Keratinocyte (primary cell): ENCODE measurements around the gene ACTR2. TPM values are rescaled to one million over a fixed set of nuclear protein-coding genes. Genes with fewer than 3 reads are reported as not detected.

Source experiments
- DNase-seq: peaks from one replicate; pipeline ENCODE4 v3.0.0-alpha.2; 2011; ENCODE audit warnings: low read depth, missing footprints, low spot score
- FAIRE-seq: peaks from 2 replicates; lab custom pipeline; 2011; peaks lifted over from hg19 to GRCh38; lab: Jason Lieb, UNC
- H2AFZ ChIP-seq: 2 replicates; pipeline ENCODE4 v1.6.0; 2012; ENCODE audit warnings: low read length, control low read depth, inconsistent platforms; ENCODE audit not compliant: control insufficient read depth
- H3K27ac ChIP-seq: 2 replicates; pipeline ENCODE4 v1.5.1; 2011; ENCODE audit warnings: low read length; ENCODE audit not compliant: control insufficient read depth, insufficient read depth
- H3K27me3 ChIP-seq: 3 replicates; pipeline ENCODE4 v1.6.0; 2011; ENCODE audit warnings: low read length; ENCODE audit not compliant: control insufficient read depth, insufficient read depth; ENCODE audit errors: extremely low read depth
- H3K36me3 ChIP-seq, 2 experiments: 2 replicates in 1 of 2; 3 replicates in 1 of 2; pipeline ENCODE4 v1.5.1; 2011; ENCODE audit warnings: low read length in 2 of 2, mild to moderate bottlenecking in 1 of 2; ENCODE audit not compliant: control insufficient read depth in 2 of 2, insufficient read depth in 2 of 2; ENCODE audit errors: extremely low read depth in 1 of 2
- H3K4me1 ChIP-seq: 3 replicates; pipeline ENCODE4 v1.5.1; 2011; ENCODE audit warnings: low read length; ENCODE audit not compliant: control insufficient read depth, insufficient read depth; ENCODE audit errors: extremely low read depth
- H3K4me2 ChIP-seq: 3 replicates; pipeline ENCODE4 v1.6.0; 2011; ENCODE audit warnings: low read depth, low read length; ENCODE audit not compliant: control insufficient read depth, insufficient read depth; ENCODE audit errors: extremely low read depth
- H3K4me3 ChIP-seq, 3 experiments: fragments of 200-600 bp in 1 of 3; sonication (generic) in 1 of 3; 2 replicates in 2 of 3; 3 replicates in 1 of 3; pipeline ENCODE4 v1.5.1; 2011 to 2016; ENCODE audit warnings: low read length in 3 of 3, mild to moderate bottlenecking in 3 of 3, control low read depth in 2 of 3, inconsistent platforms in 1 of 3, low read depth in 1 of 3, mixed read lengths in 1 of 3, mixed run types in 1 of 3, moderate library complexity in 1 of 3; ENCODE audit not compliant: control insufficient read depth in 2 of 3, insufficient read depth in 2 of 3; ENCODE audit errors: extremely low read depth in 1 of 3
- H3K79me2 ChIP-seq: 2 replicates; pipeline ENCODE4 v1.6.0; 2012; ENCODE audit warnings: low read length; ENCODE audit not compliant: control insufficient read depth, insufficient read depth
- H3K9ac ChIP-seq: 3 replicates; pipeline ENCODE4 v1.6.0; 2011; ENCODE audit warnings: low read length; ENCODE audit not compliant: control insufficient read depth, insufficient read depth; ENCODE audit errors: extremely low read depth
- H3K9me1 ChIP-seq: 3 replicates; pipeline ENCODE4 v1.6.0; 2011; ENCODE audit warnings: low read length; ENCODE audit not compliant: control insufficient read depth, insufficient read depth; ENCODE audit errors: extremely low read depth
- H3K9me3 ChIP-seq: 2 replicates; pipeline ENCODE4 v1.5.1; 2012; ENCODE audit warnings: low read depth, low read length; ENCODE audit not compliant: control insufficient read depth
- H4K20me1 ChIP-seq: 3 replicates; pipeline ENCODE4 v1.6.0; 2011; ENCODE audit warnings: low read length; ENCODE audit not compliant: control insufficient read depth, insufficient read depth; ENCODE audit errors: extremely low read depth
- CTCF ChIP-seq, 3 experiments: IDR thresholded peaks in 1 of 3; conservative IDR thresholded peaks in 1 of 3; optimal IDR thresholded peaks in 1 of 3; 2 replicates in 2 of 3; 3 replicates in 1 of 3; pipeline versions ENCODE3 to v1.5.1; 2011; ENCODE audit warnings: low read length in 3 of 3, mild to moderate bottlenecking in 3 of 3, moderate library complexity in 2 of 3, control low read depth in 1 of 3, inconsistent platforms in 1 of 3; ENCODE audit not compliant: insufficient read depth in 2 of 3; ENCODE audit errors: extremely low read depth in 1 of 3
- EZH2 ChIP-seq: IDR thresholded peaks from one replicate; pipeline ENCODE4 v1.6.1; 2012; ENCODE audit warnings: inconsistent platforms, mild to moderate bottlenecking, low read length, moderate library complexity
- dilution Hi-C: fragments of 300-500 bp; cut with MboI; formaldehyde crosslinking; loops from one replicate; pipeline ENCODE4 v1.7.0; 2020; ENCODE audit warnings: low sequenced_read_pairs; ENCODE audit not compliant: extremely low pct_ligation_motif_present
- polyA plus RNA-seq, 5 experiments: library from polyadenylated mRNA; depleted of rRNA in 3 of 5; stranded (reverse) in 3 of 5; stranded (forward) in 1 of 5; unstranded in 1 of 5; fragments of >200 nt; gene quantifications; 1 replicate in 1 of 5; 2 replicates in 3 of 5; 3 replicates in 1 of 5; pipeline versions ENCODE4 v1.2.1 to v1.2.3, GENCODE V29; 2011 to 2012; ENCODE audit warnings: missing spikeins in 2 of 5, low read depth in 1 of 5, low replicate concordance in 1 of 5

The ACTR2 gene
- polyA plus RNA-seq, 1 donor (not counting 4 experiments of a cell fraction or from before 2014, with no cell fraction given), result 257 TPM

GRCh38 chr2:65297544-65297943 is 69.9 kb downstream of the ACTR2 start:
- no peak for DNase-seq
- H3K79me2 ChIP-seq, result no peaks in the 10 kb centered on the region
- H4K20me1 ChIP-seq, result no peaks in the 10 kb centered on the region
- TF ChIP-seq CTCF (optimal IDR thresholded peaks at IDR 0.05 in 1 of 3, IDR thresholded peaks at IDR 0.05 in 1 of 3, conservative IDR thresholded peaks at IDR 0.05 in 1 of 3; ENCODE audit: extremely low read depth in 1 of 3, insufficient read depth in 2 of 3, low read length in 3 of 3) (no peak), EZH2 (no peak)
- H3K36me3 ChIP-seq, result no peaks in the 10 kb centered on the region
- no peak overlapping the region for H3K9ac ChIP-seq
- no peaks in the 10 kb centered on the region for H3K27me3 ChIP-seq
- no peaks in the 10 kb centered on the region for H3K9me3 ChIP-seq
- H2AFZ ChIP-seq, result no peak overlapping the region
- no peak overlapping the region for H3K27ac ChIP-seq
- H3K4me2 ChIP-seq, result no peak overlapping the region
- dilution Hi-C loops, result no loop called here
- H3K4me3 ChIP-seq, result no peak overlapping the region
- no peak for FAIRE-seq
- H3K9me1 ChIP-seq, result no peaks in the 10 kb centered on the region
- peaks cover 21% of the 10 kb centered on the region for H3K4me1 ChIP-seq

GRCh38 chr2:65298089-65298488 is 70.5 kb downstream of the ACTR2 start:
- Histone ChIP-seq H3K79me2 (no peaks in the 10 kb centered on the region), H3K27me3 (no peaks in the 10 kb centered on the region), H3K4me2 (no peak overlapping the region), H3K9me1 (no peaks in the 10 kb centered on the region), H2AFZ (no peak overlapping the region), H3K4me1 (peaks cover 16% of the 10 kb centered on the region), H3K4me3 (no peak overlapping the region), H3K9me3 (no peaks in the 10 kb centered on the region), H3K36me3 (no peaks in the 10 kb centered on the region), H3K9ac (no peak overlapping the region), H3K27ac (no peak overlapping the region), H4K20me1 (no peaks in the 10 kb centered on the region)
- no peak for TF ChIP-seq EZH2
- TF ChIP-seq CTCF (optimal IDR thresholded peaks at IDR 0.05 in 1 of 3, IDR thresholded peaks at IDR 0.05 in 1 of 3, conservative IDR thresholded peaks at IDR 0.05 in 1 of 3; ENCODE audit: extremely low read depth in 1 of 3, insufficient read depth in 2 of 3, low read length in 3 of 3), result no peak
- DNase-seq (no peak), FAIRE-seq (no peak)
- dilution Hi-C loops, result no loop called here
